GM18951 (cell line): ENCODE data around the gene C1QTNF12.
A peak's percentile ranks its signal among the peaks of the same experiment; 100 is the strongest.

Experiments used
- POLR2A ChIP-seq: IDR thresholded peaks from 4 replicates; pipeline ENCODE4 v1.6.1; 2011; ENCODE audit warnings: mild to moderate bottlenecking; ENCODE audit not compliant: insufficient read length, insufficient read depth; ENCODE audit errors: extremely low read depth
- in situ Hi-C: fragments of 300-500 bp; cut with MboI; formaldehyde crosslinking; loops from one replicate; pipeline ENCODE4 v1.12.0; 2022; ENCODE audit warnings: low sequenced_read_pairs, mixed read lengths, inconsistent platforms; ENCODE audit not compliant: unreplicated experiment

The C1QTNF12 gene

GRCh38 chr1:1238702-1239178, 7.8 kb downstream of the C1QTNF12 start:
- in situ Hi-C loops = no loop called here
- no peak for TF ChIP-seq POLR2A

DNA sequence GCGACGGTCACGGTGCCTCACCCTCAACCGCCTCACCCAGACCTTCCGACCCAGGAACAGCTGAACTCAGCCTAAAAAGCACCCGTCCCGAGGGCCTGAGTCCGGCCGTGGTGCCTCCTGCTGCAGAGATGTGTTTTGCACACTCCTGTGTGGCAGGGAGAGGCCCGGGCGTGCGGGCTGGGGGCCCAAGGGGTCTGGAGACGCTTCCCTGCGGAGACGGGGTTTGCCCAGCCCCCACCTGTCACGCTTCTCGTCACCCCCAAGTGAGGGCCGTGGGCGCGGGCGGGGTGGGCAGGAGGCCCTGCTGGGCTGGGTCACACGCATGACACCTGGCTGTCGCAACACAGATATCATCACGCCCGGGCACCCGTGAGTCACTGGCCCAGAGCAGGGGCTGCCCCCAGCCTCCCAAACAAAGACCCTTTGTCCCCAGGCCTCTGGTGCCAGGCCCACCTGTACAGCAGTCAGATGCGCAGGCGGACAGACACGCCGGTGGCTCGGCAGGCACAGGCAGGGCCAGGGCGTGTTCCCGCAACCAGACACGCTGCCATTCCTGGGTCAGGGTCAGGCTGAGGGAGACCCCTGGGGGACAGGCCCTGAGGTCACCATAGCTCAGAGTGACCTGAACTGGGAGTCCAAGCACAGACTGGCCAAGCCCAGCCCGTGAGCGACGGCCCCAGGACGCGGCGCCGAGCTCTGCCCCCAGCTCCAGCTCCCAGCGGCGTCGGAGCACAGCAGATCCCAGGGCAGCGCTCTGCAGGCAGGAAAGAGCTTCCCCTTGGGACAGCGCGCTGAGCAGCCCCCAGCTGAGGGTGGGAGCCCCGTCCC, 8.4 kb downstream of the C1QTNF12 start:
- in situ Hi-C loops = no loop called here
- TF ChIP-seq POLR2A = no peak

DNA sequence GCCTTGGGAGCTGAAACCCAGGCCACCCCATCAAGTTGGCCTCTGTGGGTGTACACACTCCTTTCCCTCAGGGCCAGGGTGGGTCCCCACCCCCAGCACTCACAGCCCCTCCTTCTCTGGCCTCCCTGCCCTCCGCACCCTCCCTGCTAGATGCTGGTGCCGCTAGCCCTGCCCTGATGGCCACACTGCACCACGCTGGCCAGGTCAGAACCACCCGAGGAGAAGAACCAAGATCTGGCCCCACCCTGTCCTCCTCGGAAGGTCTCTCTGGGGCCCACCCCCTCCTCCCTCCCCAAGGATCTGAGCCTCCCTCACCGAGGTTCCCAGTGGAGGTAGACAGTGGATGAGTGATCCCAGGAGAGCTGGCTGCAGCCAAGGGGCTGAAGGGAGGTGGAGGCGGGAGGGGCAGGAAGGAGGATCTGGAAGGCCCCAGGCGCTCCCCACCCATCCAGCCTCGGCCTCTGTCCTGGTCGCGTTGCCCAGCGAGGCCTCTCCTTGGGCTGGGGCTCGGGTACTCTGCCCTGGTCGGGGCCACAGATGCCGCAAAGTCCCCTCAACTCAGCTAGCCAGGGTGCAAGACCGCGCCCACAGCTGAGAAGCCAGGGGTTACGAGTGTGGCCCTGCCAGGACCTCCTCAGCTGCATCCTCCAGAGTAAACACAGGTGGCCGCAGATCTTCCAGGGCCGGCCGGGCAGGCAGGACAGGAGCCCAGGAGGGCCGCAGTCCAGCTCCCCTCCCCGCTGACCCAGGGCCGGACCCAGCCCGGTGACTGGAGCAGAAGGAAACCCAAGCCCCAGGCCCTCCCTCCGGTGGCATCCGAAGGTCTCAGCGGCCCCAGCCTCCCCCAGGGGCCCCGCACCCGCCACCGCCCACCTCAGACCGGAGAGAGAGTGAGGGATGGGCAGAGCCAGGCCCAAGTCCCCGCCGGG, 9.3 kb downstream of the C1QTNF12 start:
- TF ChIP-seq POLR2A = no peak
- in situ Hi-C loops = no loop called here

GRCh38 chr1:1236176-1236763, 10.3 kb downstream of the C1QTNF12 start:
- TF ChIP-seq POLR2A = no peak
- in situ Hi-C loops = no loop called here

- TF ChIP-seq POLR2A = no peak
- in situ Hi-C loops = no loop called here
Observed at GRCh38 chr1:1235016-1235744, 11.3 kb downstream of the C1QTNF12 start.

DNA sequence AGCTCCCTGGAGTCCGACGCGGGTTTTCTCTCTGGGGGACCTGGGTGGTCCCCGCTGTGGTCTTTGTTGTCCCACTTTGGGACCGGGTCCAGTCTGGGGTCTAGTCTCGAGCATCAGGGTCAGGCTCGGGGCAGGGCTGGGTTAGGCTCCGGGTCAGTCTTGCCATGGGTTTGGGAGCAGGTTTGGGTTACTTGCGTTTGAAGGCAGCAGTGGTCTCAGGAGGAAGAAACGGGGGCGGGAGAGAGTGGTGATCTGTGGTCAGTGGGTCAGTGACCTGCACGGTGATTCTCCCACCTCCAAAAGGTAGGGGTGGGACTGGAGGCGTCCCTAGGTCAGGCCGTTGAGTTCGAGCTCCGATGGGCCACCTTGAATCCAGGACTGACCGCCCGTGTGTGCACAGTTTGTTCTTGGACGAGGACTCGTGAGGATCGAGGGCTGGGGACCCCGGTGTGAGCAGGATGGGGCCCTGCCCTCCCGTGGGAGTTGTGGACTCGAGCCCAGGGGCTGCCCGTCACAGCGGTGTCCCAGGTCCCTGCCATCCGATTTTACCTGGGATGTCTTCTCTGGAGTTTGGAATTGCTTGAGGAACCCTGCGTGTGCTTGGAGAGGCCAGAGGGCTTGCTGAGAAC, 12.2 kb downstream of the C1QTNF12 start:
- no peak for TF ChIP-seq POLR2A
- in situ Hi-C loops = no loop called here

GRCh38 chr1:1233567-1233892, 13.0 kb downstream of the C1QTNF12 start:
- in situ Hi-C loops = no loop called here

DNA sequence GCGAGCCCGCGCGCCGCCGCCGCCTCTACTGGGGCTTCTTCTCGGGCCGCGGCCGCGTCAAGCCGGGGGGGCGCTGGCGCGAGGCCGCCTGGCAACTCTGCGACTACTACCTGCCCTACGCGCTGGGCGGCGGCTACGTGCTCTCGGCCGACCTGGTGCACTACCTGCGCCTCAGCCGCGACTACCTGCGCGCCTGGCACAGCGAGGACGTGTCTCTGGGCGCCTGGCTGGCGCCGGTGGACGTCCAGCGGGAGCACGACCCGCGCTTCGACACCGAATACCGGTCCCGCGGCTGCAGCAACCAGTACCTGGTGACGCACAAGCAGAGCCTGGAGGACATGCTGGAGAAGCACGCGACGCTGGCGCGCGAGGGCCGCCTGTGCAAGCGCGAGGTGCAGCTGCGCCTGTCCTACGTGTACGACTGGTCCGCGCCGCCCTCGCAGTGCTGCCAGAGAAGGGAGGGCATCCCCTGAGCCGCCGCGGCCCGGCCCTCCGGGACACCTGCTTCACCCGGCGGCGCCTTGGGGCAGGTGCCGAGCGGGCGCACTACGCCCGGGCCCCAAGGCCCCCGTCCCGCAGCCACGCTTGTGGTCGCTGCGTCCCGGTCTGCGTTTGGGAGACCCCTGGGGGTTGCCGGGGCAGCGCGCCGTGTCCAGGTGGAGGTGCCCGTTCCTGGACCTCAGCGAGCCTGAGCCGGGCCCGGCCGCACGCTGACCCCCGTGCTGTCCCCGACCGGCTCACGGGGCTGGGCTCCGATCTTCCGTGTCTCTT, 13.5 kb downstream of the C1QTNF12 start:
- no peak for TF ChIP-seq POLR2A
- in situ Hi-C loops = no loop called here

More at GRCh38 chr1:1233567-1233892, 13.0 kb downstream of the C1QTNF12 start:
- TF ChIP-seq POLR2A = no peak

GRCh38 chr1:1232208-1232795, 14.2 kb downstream of the C1QTNF12 start, which contains the start of gene B3GALT6:
B3GALT6 (plus strand) TSS chr1:1232237; CDS start chr1:1232279, 42 bp downstream.
- in situ Hi-C loops = no loop called here
- TF ChIP-seq POLR2A = peak; percentile 85

GRCh38 chr1:1231400-1232207, 14.9 kb downstream of the C1QTNF12 start, which contains the start of gene SDF4:
SDF4 (minus strand) TSS chr1:1232001; CDS start chr1:1228772, 3,229 bp downstream.
- in situ Hi-C loops = no loop called here
- peak; percentile 94 for TF ChIP-seq POLR2A

- in situ Hi-C loops = no loop called here
- no peak for TF ChIP-seq POLR2A
Observed at GRCh38 chr1:1230656-1231399, 15.7 kb downstream of the C1QTNF12 start.
